NCI-H2029 treated with DMSO at 0.1 percent for 48 hours (cell line): ENCODE results near the gene NR5A1.
A peak's percentile ranks its signal among the peaks of the same experiment; 100 is the strongest.

Experiments used
- DNase-seq: peaks from one replicate; lab custom pipeline; 2025; lab: John Stamatoyannopoulos, UW

Gene NR5A1

GRCh38 chr9:124480621-124480981, 26.6 kb downstream of the NR5A1 start:
- DNase-seq = peak; percentile 10

- DNase-seq = no peak
These were observed 27.1 kb downstream of the NR5A1 start for GRCh38 chr9:124479947-124480620.

GRCh38 chr9:124479371-124479770, 27.8 kb downstream of the NR5A1 start:
- DNase-seq = no peak

GRCh38 chr9:124478354-124478753, 28.8 kb downstream of the NR5A1 start:
- no peak for DNase-seq

- no peak for DNase-seq
These were observed 29.4 kb downstream of the NR5A1 start for GRCh38 chr9:124477648-124478285.

GRCh38 chr9:124477211-124477647, 30.0 kb downstream of the NR5A1 start:
- no peak for DNase-seq

- DNase-seq = no peak
These were observed 31.1 kb downstream of the NR5A1 start for GRCh38 chr9:124475868-124476690.

GRCh38 chr9:124475158-124475867, 31.9 kb downstream of the NR5A1 start:
- DNase-seq = no peak

- DNase-seq = no peak
These were observed 33.0 kb downstream of the NR5A1 start for GRCh38 chr9:124474151-124474550.

GRCh38 chr9:124473310-124473709, 33.9 kb downstream of the NR5A1 start:
- DNase-seq = no peak

- no peak for DNase-seq
These were observed 34.4 kb downstream of the NR5A1 start for GRCh38 chr9:124472770-124473169.

- DNase-seq = no peak
These were observed 35.4 kb downstream of the NR5A1 start for GRCh38 chr9:124471761-124472160.

GRCh38 chr9:124470726-124471125, 36.5 kb downstream of the NR5A1 start:
- DNase-seq = no peak

GRCh38 chr9:124470306-124470705, 36.9 kb downstream of the NR5A1 start:
- DNase-seq = no peak

- no peak for DNase-seq
These were observed 38.0 kb downstream of the NR5A1 start for GRCh38 chr9:124469011-124469832.

- no peak for DNase-seq
These were observed 39.0 kb downstream of the NR5A1 start for GRCh38 chr9:124468061-124468740.

GRCh38 chr9:124467410-124468060, 39.7 kb downstream of the NR5A1 start:
- DNase-seq = no peak

- DNase-seq = no peak
These were observed 41.5 kb downstream of the NR5A1 start for GRCh38 chr9:124465736-124466135.

GRCh38 chr9:124462739-124463138, 44.5 kb downstream of the NR5A1 start:
- no peak for DNase-seq

GRCh38 chr9:124458441-124458840, 48.8 kb downstream of the NR5A1 start:
- no peak for DNase-seq
